ENCODE data around the gene ABCF1.

The ABCF1 gene

GRCh38 chr6:30626484-30627366, 55.5 kb downstream of the ABCF1 start, which contains the start of gene ATAT1:
Gene ATAT1, plus strand, starts transcription at chr6:30626874.
- peak; percentile 85 for DNase-seq (ENCODE audit: low spot score)

GRCh38 chr6:30635834-30636233, 64.6 kb downstream of the ABCF1 start:
- no peak for DNase-seq (ENCODE audit: low spot score)

DNA sequence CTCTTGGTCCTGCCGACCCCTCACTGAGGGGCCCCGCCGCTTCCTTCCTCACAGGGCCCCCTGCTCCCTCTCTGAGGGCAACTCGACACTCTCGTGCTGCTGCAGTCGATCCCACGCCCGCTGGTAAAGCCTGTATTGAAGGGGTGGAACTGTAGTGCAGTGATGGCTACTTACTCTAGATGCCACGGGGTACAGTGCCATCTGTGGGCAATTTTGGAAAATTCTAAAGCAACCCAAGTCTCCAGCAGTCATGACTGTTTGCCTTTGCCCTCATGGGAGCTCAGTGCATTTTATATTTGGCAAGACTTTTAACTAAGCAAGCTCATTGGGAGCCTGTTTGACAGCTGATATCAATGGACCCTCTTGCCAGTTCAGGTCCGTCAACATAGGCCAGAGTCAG, 69.2 kb downstream of the ABCF1 start:
- no peak for DNase-seq (ENCODE audit: low spot score)

DNA sequence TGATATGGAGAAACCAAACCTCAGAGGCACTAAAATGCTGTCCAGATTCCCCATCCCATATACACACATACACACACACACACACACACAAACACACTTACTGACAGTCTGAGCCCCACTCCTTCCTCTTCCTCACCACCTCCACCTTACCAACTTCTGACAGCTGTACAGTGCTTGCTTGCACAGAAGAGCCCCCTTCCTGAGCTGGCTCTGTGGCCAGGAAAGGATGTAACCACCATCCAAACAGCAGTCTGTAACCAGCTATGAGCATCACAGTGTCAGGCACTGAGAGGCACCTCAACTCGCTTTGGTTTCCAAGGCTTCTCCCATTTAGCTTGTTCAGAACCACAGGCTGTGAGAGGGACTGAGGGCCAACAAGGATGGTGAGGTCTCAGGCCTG, 69.8 kb downstream of the ABCF1 start:
- no peak for DNase-seq (ENCODE audit: low spot score)
